ENCODE measurements around the gene EHMT1.

GRCh38 chr9:137579259-137579604 lies 39.6 kb upstream of the EHMT1 start:
- TF ChIP-seq CTCF (IDR thresholded peaks at IDR 0.05; ENCODE audit: insufficient read depth, low read length) (no peak), POLR2AphosphoS5 (IDR thresholded peaks at IDR 0.05; ENCODE audit: low read depth) (no peak), REST (IDR thresholded peaks at IDR 0.05; ENCODE audit: insufficient replicate concordance, low read depth) (no peak), SPI1 (IDR thresholded peaks at IDR 0.05; ENCODE audit: borderline replicate concordance, low read depth) (no peak)
